Fibroblast of pulmonary artery (primary cell): ENCODE measurements around the gene CALML3.

Source experiments
- DNase-seq: peaks from one replicate; pipeline ENCODE4 v3.0.0-alpha.2; 2010; ENCODE audit warnings: low read depth
- H3K4me3 ChIP-seq: replicated peaks from 2 replicates; pipeline ENCODE4 v1.5.1; 2011; ENCODE audit warnings: low read depth, mild to moderate bottlenecking, control low read depth, low read length, moderate library complexity
- TF ChIP-seq, protein P1 (sequence below): IDR thresholded peaks from 2 replicates; pipeline ENCODE4 v1.5.1; 2011; ENCODE audit warnings: mild to moderate bottlenecking, control low read depth, low read length, inconsistent platforms; ENCODE audit errors: missing control alignments

Gene CALML3

DNA sequence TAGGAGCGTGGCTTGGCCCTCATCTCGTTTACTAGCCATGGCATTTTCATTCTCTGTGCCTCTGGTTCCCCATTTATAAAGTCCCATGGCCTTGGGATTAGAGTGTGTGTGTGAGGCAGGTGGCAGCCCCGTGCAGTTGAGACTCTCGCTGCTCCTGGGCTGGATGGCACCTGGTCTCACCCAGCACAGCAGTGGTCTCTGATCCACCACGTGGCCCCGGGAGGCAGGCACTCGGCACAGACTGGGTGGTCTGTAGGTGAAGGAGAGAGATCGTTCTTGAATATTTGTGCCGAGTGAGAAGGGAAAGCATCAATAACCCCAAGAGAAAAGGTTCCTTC is 50.4 kb downstream of the CALML3 start:
- no peak overlapping the region for H3K4me3 ChIP-seq
- TF ChIP-seq, protein P1, sequence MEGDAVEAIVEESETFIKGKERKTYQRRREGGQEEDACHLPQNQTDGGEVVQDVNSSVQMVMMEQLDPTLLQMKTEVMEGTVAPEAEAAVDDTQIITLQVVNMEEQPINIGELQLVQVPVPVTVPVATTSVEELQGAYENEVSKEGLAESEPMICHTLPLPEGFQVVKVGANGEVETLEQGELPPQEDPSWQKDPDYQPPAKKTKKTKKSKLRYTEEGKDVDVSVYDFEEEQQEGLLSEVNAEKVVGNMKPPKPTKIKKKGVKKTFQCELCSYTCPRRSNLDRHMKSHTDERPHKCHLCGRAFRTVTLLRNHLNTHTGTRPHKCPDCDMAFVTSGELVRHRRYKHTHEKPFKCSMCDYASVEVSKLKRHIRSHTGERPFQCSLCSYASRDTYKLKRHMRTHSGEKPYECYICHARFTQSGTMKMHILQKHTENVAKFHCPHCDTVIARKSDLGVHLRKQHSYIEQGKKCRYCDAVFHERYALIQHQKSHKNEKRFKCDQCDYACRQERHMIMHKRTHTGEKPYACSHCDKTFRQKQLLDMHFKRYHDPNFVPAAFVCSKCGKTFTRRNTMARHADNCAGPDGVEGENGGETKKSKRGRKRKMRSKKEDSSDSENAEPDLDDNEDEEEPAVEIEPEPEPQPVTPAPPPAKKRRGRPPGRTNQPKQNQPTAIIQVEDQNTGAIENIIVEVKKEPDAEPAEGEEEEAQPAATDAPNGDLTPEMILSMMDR, result no peak
- DNase-seq, result no peak

DNA sequence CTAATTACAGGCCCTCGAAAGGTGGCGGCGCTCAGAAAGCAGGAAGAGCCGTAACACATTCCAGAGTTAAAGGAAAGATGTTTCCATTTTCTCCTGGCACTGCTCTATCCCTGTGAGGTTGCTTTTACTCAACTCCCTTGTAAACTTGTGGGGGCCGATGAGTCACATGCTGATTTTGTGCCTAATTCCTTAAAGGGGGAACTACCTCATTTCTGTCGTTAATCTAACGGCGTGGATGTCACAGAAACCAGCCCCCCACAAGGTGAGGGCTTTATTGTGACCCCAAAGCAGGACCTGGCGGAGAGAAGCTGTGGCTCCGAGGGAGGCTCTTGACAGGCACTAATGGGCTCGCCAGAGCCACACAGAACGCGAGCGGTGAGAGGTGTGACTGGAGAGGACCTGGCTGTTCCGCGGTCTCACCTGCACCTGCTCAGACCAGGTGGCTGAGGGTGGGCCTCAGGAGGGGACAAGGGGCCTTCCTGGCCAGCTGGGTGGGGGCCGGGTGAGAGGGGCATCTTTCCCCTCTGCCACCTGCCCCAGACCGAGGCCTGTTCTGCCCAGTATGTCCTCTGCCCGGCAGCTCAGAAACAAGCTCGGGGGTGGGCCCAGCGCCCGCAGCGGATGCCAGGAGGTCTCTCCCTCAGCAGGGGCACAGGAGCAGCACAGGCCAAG is 50.9 kb downstream of the CALML3 start:
- TF ChIP-seq, protein P1, result no peak
- DNase-seq, result peak; percentile 48
- H3K4me3 ChIP-seq, result no peak overlapping the region

DNA sequence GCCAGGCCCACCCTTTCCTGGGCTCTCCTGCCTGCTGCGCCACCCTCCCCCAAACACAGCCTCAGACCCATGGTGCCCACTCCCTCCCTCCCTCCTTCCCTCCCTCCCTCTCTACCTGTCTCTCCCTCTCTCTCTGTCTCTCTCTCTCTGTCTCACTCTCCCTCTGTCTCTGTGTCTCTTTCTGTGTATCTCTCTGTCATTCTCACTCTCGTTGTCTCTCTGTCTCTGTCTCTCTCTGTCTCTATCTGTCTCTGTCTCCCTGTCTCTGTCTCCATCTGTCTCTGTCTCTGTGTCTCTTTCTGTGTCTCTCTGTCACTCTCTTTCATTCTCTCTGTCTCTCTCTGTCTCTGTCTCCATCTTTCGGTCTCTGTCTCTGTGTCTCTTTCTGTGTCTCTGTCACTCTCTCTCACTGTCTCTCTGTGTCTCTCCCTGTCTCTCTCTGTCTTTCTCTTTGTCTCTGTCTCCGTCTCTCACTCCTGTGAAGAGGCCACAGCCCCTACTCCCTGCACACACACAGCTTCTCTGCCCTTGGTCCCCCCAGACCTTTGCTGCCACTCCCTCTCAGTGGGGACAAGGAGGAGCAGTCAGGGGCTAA is 51.5 kb downstream of the CALML3 start:
- TF ChIP-seq, protein P1, result no peak
- no peak overlapping the region for H3K4me3 ChIP-seq
- no peak for DNase-seq
